ENCODE data around the gene TNFRSF19.

DNA sequence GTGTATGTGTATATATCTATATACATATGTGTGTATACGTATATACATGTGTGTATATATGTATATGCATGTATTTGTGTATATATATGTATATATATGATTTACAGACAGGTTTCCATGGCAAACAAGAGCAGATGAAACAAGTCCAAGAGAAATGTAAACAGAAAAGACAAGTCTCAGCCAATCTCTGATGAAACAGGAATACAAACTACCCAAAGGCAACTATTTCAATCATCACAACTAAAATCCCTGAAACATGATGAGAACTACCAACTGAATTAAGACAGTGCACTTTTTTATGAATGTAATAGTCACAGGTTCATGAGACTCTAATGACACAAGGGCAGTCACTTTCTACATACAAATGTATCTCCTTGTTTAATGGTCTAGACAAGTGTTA, 140.2 kb downstream of the TNFRSF19 start:
- no peak for TF ChIP-seq POLR2G (IDR thresholded peaks at IDR 0.05; ENCODE audit: low read depth, low read length)
- TF ChIP-seq, protein P1, sequence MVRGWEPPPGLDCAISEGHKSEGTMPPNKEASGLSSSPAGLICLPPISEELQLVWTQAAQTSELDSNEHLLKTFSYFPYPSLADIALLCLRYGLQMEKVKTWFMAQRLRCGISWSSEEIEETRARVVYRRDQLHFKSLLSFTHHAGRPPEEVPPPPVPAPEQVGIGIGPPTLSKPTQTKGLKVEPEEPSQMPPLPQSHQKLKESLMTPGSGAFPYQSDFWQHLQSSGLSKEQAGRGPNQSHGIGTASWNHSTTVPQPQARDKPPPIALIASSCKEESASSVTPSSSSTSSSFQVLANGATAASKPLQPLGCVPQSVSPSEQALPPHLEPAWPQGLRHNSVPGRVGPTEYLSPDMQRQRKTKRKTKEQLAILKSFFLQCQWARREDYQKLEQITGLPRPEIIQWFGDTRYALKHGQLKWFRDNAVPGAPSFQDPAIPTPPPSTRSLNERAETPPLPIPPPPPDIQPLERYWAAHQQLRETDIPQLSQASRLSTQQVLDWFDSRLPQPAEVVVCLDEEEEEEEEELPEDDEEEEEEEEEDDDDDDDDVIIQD (CRISPR knock-in tag; IDR thresholded peaks at IDR 0.05; ENCODE audit: low read depth) = no peak
- TF ChIP-seq FOXO1 (CRISPR knock-in tag; IDR thresholded peaks at IDR 0.05) = no peak
- TF ChIP-seq NFE2L2 (IDR thresholded peaks at IDR 0.05; ENCODE audit: low read length) = no peak
- no peak for TF ChIP-seq JUN (CRISPR knock-in tag; IDR thresholded peaks at IDR 0.05)
